HG03095 (cell line): ENCODE measurements around the gene CDK16.
A peak's percentile ranks its signal among the peaks of the same experiment; 100 is the strongest.

Experiments used
- ATAC-seq: cut with Tn5 transposase; IDR thresholded peaks from one replicate; pipeline ENCODE4 v1.9.1; 2021; ENCODE audit warnings: moderate library complexity; ENCODE audit not compliant: unreplicated experiment

The CDK16 gene

GRCh38 chrX:47185241-47185640 lies 33.2 kb upstream of the CDK16 start:
- no peak for ATAC-seq

GRCh38 chrX:47186096-47186740 lies 32.3 kb upstream of the CDK16 start:
- ATAC-seq = no peak

GRCh38 chrX:47187106-47187677 lies 31.3 kb upstream of the CDK16 start:
- ATAC-seq = no peak

- no peak for ATAC-seq
These were observed 28.6 kb upstream of the CDK16 start for GRCh38 chrX:47189906-47190305.

GRCh38 chrX:47190445-47191269 lies 27.8 kb upstream of the CDK16 start:
- peak; percentile 43 for ATAC-seq

GRCh38 chrX:47191331-47191730 lies 27.1 kb upstream of the CDK16 start:
- no peak for ATAC-seq

- no peak for ATAC-seq
These were observed 26.6 kb upstream of the CDK16 start for GRCh38 chrX:47191806-47192401.

- ATAC-seq = peak; percentile 73
These were observed 24.8 kb upstream of the CDK16 start, which contains the start of gene UBA1 for GRCh38 chrX:47193475-47194193. UBA1 (plus strand) TSS chrX:47193829; CDS start chrX:47198803, 4,974 bp downstream.

GRCh38 chrX:47194194-47194787 lies 24.2 kb upstream of the CDK16 start:
- no peak for ATAC-seq

- no peak for ATAC-seq
These were observed 22.4 kb upstream of the CDK16 start for GRCh38 chrX:47196098-47196497.

GRCh38 chrX:47197526-47197925 lies 21.0 kb upstream of the CDK16 start:
- no peak for ATAC-seq

GRCh38 chrX:47198026-47198686 lies 20.3 kb upstream of the CDK16 start:
- no peak for ATAC-seq

GRCh38 chrX:47198687-47199080 lies 19.8 kb upstream of the CDK16 start:
- ATAC-seq = no peak

GRCh38 chrX:47199286-47199685 lies 19.2 kb upstream of the CDK16 start:
- no peak for ATAC-seq

GRCh38 chrX:47200385-47201150 lies 17.9 kb upstream of the CDK16 start:
- no peak for ATAC-seq

- no peak for ATAC-seq
These were observed 17.0 kb upstream of the CDK16 start for GRCh38 chrX:47201345-47201944.

GRCh38 chrX:47202316-47202715 lies 16.2 kb upstream of the CDK16 start:
- ATAC-seq = no peak

- no peak for ATAC-seq
These were observed 15.6 kb upstream of the CDK16 start for GRCh38 chrX:47202877-47203276.

- ATAC-seq = no peak
These were observed 13.5 kb upstream of the CDK16 start for GRCh38 chrX:47204970-47205369.
